Measurements from ENCODE around the gene KRTAP10-8.
A peak's percentile ranks its signal among the peaks of the same experiment; 100 is the strongest.
"Not testable (repeated sequence)": the region's sequence is repeated elsewhere in the genome, so short reads cannot be mapped to it uniquely, and the experiment has no call there.

The KRTAP10-8 gene

GRCh38 chr21:44579056-44579832 lies 32.6 kb upstream of the KRTAP10-8 start:
- DNase-seq, result no peak

GRCh38 chr21:44579833-44580144 lies 32.1 kb upstream of the KRTAP10-8 start:
- DNase-seq, result no peak

- not testable (repeated sequence) for DNase-seq
Measured at GRCh38 chr21:44580231-44580821, 31.6 kb upstream of the KRTAP10-8 start, which contains the start of gene KRTAP10-5. TSS of gene KRTAP10-5 (minus strand) at chr21:44580604. CDS start at chr21:44580578, 26 bp downstream.

GRCh38 chr21:44581158-44581557 lies 30.7 kb upstream of the KRTAP10-8 start:
- DNase-seq, result no peak

- DNase-seq, result peak in 1 of 3 experiments; percentile 17
Measured at GRCh38 chr21:44582055-44582454, 29.8 kb upstream of the KRTAP10-8 start.

GRCh38 chr21:44583089-44583799 lies 28.6 kb upstream of the KRTAP10-8 start:
- DNase-seq, result peak in 2 of 3 experiments; percentile 76 to 95

GRCh38 chr21:44583800-44584147 lies 28.1 kb upstream of the KRTAP10-8 start:
- peak in 2 of 3 experiments; percentile 76 to 95 for DNase-seq

GRCh38 chr21:44585892-44586291 lies 26.0 kb upstream of the KRTAP10-8 start:
- DNase-seq, result no peak

- no peak for DNase-seq
Measured at GRCh38 chr21:44589094-44589493, 22.8 kb upstream of the KRTAP10-8 start.

GRCh38 chr21:44589586-44590305 lies 22.1 kb upstream of the KRTAP10-8 start:
- no peak for DNase-seq

GRCh38 chr21:44590311-44590721 lies 21.6 kb upstream of the KRTAP10-8 start:
- no peak for DNase-seq

- DNase-seq, result peak in 2 of 3 experiments; percentile 27 to 51
Measured at GRCh38 chr21:44590897-44591800, 20.7 kb upstream of the KRTAP10-8 start.

- peak in 1 of 3 experiments; percentile 24 for DNase-seq
Measured at GRCh38 chr21:44591801-44592130, 20.1 kb upstream of the KRTAP10-8 start.

- peak in 2 of 3 experiments; percentile 52 to 65 for DNase-seq
Measured at GRCh38 chr21:44592446-44593311, 19.2 kb upstream of the KRTAP10-8 start, which contains the start of gene KRTAP10-6. TSS of gene KRTAP10-6 (minus strand) at chr21:44592505. CDS start at chr21:44592484, 21 bp downstream.

GRCh38 chr21:44593598-44594405 lies 18.1 kb upstream of the KRTAP10-8 start:
- DNase-seq, result peak; percentile 59 to 87 (median 71)

GRCh38 chr21:44594406-44594916 lies 17.4 kb upstream of the KRTAP10-8 start:
- peak in 1 of 3 experiments; percentile 56 for DNase-seq

GRCh38 chr21:44595524-44595923 lies 16.4 kb upstream of the KRTAP10-8 start:
- no peak for DNase-seq

GRCh38 chr21:44596068-44596725 lies 15.7 kb upstream of the KRTAP10-8 start:
- DNase-seq, result no peak

GRCh38 chr21:44598061-44598460 lies 13.8 kb upstream of the KRTAP10-8 start:
- DNase-seq, result no peak

Data from NCI-H1417 (cell line).